ENCODE results near the gene CAPZB. TPM values are rescaled to one million over a fixed set of nuclear protein-coding genes. Genes with fewer than 3 reads are reported as not detected.

The CAPZB gene
- total RNA-seq, 1 experiment from 2014 or later = 348 TPM

- Histone ChIP-seq H3T11ph (ENCODE audit: low read length) (no peak overlapping the region), H2AK5ac (ENCODE audit: insufficient read length, low read length) (no peak overlapping the region), H3K79me2 (ENCODE audit: insufficient read depth, low read length) (peaks cover 2% of the 10 kb centered on the region; the same call in 1 of the 2 replicates), H4K91ac (ENCODE audit: insufficient read length, low read depth, low read length) (no peak overlapping the region), H4K5ac (ENCODE audit: insufficient read length, low read depth, low read length) (no peak overlapping the region), H2BK20ac (ENCODE audit: low read depth, low read length, poor library complexity, severe bottlenecking) (no peak overlapping the region), H3K79me1 (ENCODE audit: insufficient read depth, low read depth, low read length, poor library complexity, severe bottlenecking) (peaks cover 10% of the 10 kb centered on the region), H3K4me1 (ENCODE audit: insufficient read depth, low read length) (no peaks in the 10 kb centered on the region), H3K56ac (ENCODE audit: insufficient read length, low read depth, low read length) (no peak overlapping the region), H3K27ac (ENCODE audit: insufficient read length, low read depth, low read length) (no peak overlapping the region), H2AFZ (ENCODE audit: low read length) (no peak overlapping the region), H3K18ac (ENCODE audit: insufficient read length, low read depth, low read length) (no peak overlapping the region), H2BK5ac (ENCODE audit: insufficient read length, low read length) (no peak overlapping the region), H3K14ac (ENCODE audit: insufficient read depth, low read length) (no peak overlapping the region), H3K4ac (ENCODE audit: low read depth, low read length) (no peak overlapping the region), H3K23me2 (ENCODE audit: insufficient read length, low read depth, low read length, poor library complexity, severe bottlenecking) (no peaks in the 10 kb centered on the region), H2BK15ac (ENCODE audit: low read depth, low read length) (no peak overlapping the region), H2BK12ac (ENCODE audit: insufficient read length, low read depth, low read length) (no peak overlapping the region), H4K8ac (replicated peaks; ENCODE audit: insufficient read length, low read depth, low read length) (no peak overlapping the region), H4K20me1 (ENCODE audit: control insufficient read depth, insufficient read depth, insufficient read length) (no peaks in the 10 kb centered on the region), H3K9ac (ENCODE audit: extremely low read depth, insufficient read length, low read length) (no peak overlapping the region), H3K23ac (ENCODE audit: insufficient read length, low read depth, low read length) (no peak overlapping the region), H3K9me3 (ENCODE audit: control insufficient read depth, low read depth, low read length) (no peaks in the 10 kb centered on the region), H3K4me2 (ENCODE audit: insufficient read depth, insufficient read length, low read length) (no peak overlapping the region), H3K27me3 (ENCODE audit: insufficient read depth, low read length) (no peaks in the 10 kb centered on the region), H2BK120ac (ENCODE audit: low read depth, low read length, poor library complexity, severe bottlenecking) (no peak overlapping the region)
- no CpG with 5 or more reads among the region's 8 CpGs for WGBS (ENCODE audit: extremely low coverage, insufficient read length, low lambda C conversion rate)
- Mint-ChIP-seq H3K9me3 (no peaks in the 10 kb centered on the region), H3K4me3 (no peak overlapping the region), H3K27ac (no peak overlapping the region), H3K36me3 (ENCODE audit: insufficient read depth in 1 of 3, low read depth in 3 of 3) (peaks cover 22 to 51% (median 36%) of the 10 kb centered on the region in 3 experiments), H3K4me1 (no peaks in the 10 kb centered on the region), H3K27me3 (ENCODE audit: low read depth) (no peaks in the 10 kb centered on the region)
- DNase-seq = no peak
- TF ChIP-seq CTCF (conservative IDR thresholded peaks at IDR 0.05) = no peak
Measured at GRCh38 chr1:19374926-19375325, 110.4 kb downstream of the CAPZB start.

All from H9 (cell line).